OCI-LY1 (cell line): ENCODE results near the gene WSCD2.

Experiments
- H2AFZ ChIP-seq: fragments of 200-600 bp; sonication (generic), shearing (Covaris generic); 2 replicates; pipeline ENCODE4 v1.6.0; 2014; ENCODE audit warnings: antibody characterized with exemption, mild to moderate bottlenecking, low read length
- H3F3A ChIP-seq: fragments of 200-600 bp; sonication (generic), shearing (Covaris generic); 2 replicates; pipeline ENCODE4 v1.6.0; 2014; ENCODE audit warnings: mild to moderate bottlenecking, antibody characterized with exemption, low read length, moderate library complexity; ENCODE audit not compliant: insufficient read depth
- H3K27ac ChIP-seq: fragments of 200-600 bp; sonication (generic); 2 replicates; pipeline ENCODE4 v1.5.1; 2014; ENCODE audit warnings: low read length, mixed run types, mild to moderate bottlenecking, low read depth; ENCODE audit not compliant: poor library complexity, severe bottlenecking
- H3K27me3 ChIP-seq: fragments of 200-600 bp; sonication (generic); 2 replicates; pipeline ENCODE4 v1.6.0; 2014; ENCODE audit warnings: antibody characterized with exemption, mild to moderate bottlenecking, low read length, moderate library complexity; ENCODE audit not compliant: insufficient read depth
- H3K36me3 ChIP-seq: fragments of 200-600 bp; sonication (generic); 2 replicates; pipeline ENCODE4 v1.6.1; 2014; ENCODE audit warnings: mild to moderate bottlenecking, antibody characterized with exemption, low read length, moderate library complexity, mixed read lengths; ENCODE audit not compliant: insufficient read depth
- H3K4me1 ChIP-seq: fragments of 200-600 bp; sonication (generic); 2 replicates; pipeline ENCODE4 v1.5.1; 2014; ENCODE audit warnings: mild to moderate bottlenecking, low read length, moderate library complexity; ENCODE audit not compliant: insufficient read depth, severe bottlenecking
- H3K4me2 ChIP-seq: fragments of 200-600 bp; sonication (generic), shearing (Covaris generic); 2 replicates; pipeline ENCODE4 v1.6.1; 2014; ENCODE audit warnings: low read length
- H3K4me3 ChIP-seq: fragments of 200-600 bp; sonication (generic); 2 replicates; pipeline ENCODE4 v1.5.1; 2014; ENCODE audit warnings: low read length, low read depth, mild to moderate bottlenecking, mixed read lengths; ENCODE audit not compliant: poor library complexity, severe bottlenecking
- H3K79me2 ChIP-seq: fragments of 200-600 bp; shearing (Covaris generic); 2 replicates; pipeline ENCODE4 v1.6.1; 2016; ENCODE audit warnings: mixed run types, low read length, mixed read lengths; ENCODE audit not compliant: insufficient read depth
- H3K9ac ChIP-seq: fragments of 200-600 bp; sonication (generic), shearing (Covaris generic); 2 replicates; pipeline ENCODE4 v1.6.1; 2014; ENCODE audit warnings: mild to moderate bottlenecking, low read length, mixed read lengths
- H3K9me2 ChIP-seq: fragments of 200-600 bp; sonication (generic), shearing (Covaris generic); 2 replicates; pipeline ENCODE4 v1.6.1; 2014; ENCODE audit warnings: low read depth, mild to moderate bottlenecking, low read length, mixed read lengths
- H3K9me3 ChIP-seq: fragments of 200-600 bp; shearing (Covaris generic); 2 replicates; pipeline ENCODE4 v1.6.1; 2014; ENCODE audit warnings: low read length, mixed read lengths
- H4K20me1 ChIP-seq: fragments of 200-600 bp; sonication (generic), shearing (Covaris generic); 2 replicates; pipeline ENCODE4 v1.6.0; 2016; ENCODE audit warnings: mild to moderate bottlenecking, low read length; ENCODE audit not compliant: insufficient read depth
- EZH2 ChIP-seq: fragments of 200-600 bp; sonication (generic), shearing (Covaris generic); IDR thresholded peaks from 2 replicates; pipeline ENCODE4 v1.8.0; 2017; ENCODE audit warnings: borderline replicate concordance, mixed run types, mild to moderate bottlenecking, antibody characterized with exemption, low read length, moderate library complexity, mixed read lengths
- TF ChIP-seq, protein P1 (sequence below): fragments of 200-600 bp; sonication (generic), shearing (Covaris generic); IDR thresholded peaks from 2 replicates; pipeline ENCODE4 v1.5.1; 2017; ENCODE audit warnings: mild to moderate bottlenecking, antibody characterized with exemption, low read length, moderate library complexity, mixed read lengths

Gene WSCD2

GRCh38 chr12:108131035-108131434, 1.9 kb downstream of the WSCD2 start:
- Histone ChIP-seq H3K4me3 (no peak overlapping the region), H3K79me2 (no peaks in the 10 kb centered on the region), H2AFZ (no peak overlapping the region), H3K9me3 (no peaks in the 10 kb centered on the region), H3K27me3 (no peaks in the 10 kb centered on the region), H3K9me2 (no peaks in the 10 kb centered on the region), H3K36me3 (no peaks in the 10 kb centered on the region), H3K9ac (no peak overlapping the region), H3K4me1 (no peaks in the 10 kb centered on the region), H3F3A (no peaks in the 10 kb centered on the region), H3K4me2 (no peak overlapping the region), H3K27ac (no peak overlapping the region), H4K20me1 (no peaks in the 10 kb centered on the region)
- TF ChIP-seq EZH2: no peak
- TF ChIP-seq, protein P1, sequence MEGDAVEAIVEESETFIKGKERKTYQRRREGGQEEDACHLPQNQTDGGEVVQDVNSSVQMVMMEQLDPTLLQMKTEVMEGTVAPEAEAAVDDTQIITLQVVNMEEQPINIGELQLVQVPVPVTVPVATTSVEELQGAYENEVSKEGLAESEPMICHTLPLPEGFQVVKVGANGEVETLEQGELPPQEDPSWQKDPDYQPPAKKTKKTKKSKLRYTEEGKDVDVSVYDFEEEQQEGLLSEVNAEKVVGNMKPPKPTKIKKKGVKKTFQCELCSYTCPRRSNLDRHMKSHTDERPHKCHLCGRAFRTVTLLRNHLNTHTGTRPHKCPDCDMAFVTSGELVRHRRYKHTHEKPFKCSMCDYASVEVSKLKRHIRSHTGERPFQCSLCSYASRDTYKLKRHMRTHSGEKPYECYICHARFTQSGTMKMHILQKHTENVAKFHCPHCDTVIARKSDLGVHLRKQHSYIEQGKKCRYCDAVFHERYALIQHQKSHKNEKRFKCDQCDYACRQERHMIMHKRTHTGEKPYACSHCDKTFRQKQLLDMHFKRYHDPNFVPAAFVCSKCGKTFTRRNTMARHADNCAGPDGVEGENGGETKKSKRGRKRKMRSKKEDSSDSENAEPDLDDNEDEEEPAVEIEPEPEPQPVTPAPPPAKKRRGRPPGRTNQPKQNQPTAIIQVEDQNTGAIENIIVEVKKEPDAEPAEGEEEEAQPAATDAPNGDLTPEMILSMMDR: no peak

- H3K9me3 ChIP-seq: no peaks in the 10 kb centered on the region
- no peaks in the 10 kb centered on the region for H3K9me2 ChIP-seq
- H2AFZ ChIP-seq: no peak overlapping the region
- no peaks in the 10 kb centered on the region for H4K20me1 ChIP-seq
- H3K4me3 ChIP-seq: no peak overlapping the region
- no peak overlapping the region for H3K9ac ChIP-seq
- no peak overlapping the region for H3K27ac ChIP-seq
- no peaks in the 10 kb centered on the region for H3K27me3 ChIP-seq
- no peak overlapping the region for H3K4me2 ChIP-seq
- TF ChIP-seq EZH2: no peak
- TF ChIP-seq, protein P1: no peak
- H3F3A ChIP-seq: no peaks in the 10 kb centered on the region
- no peaks in the 10 kb centered on the region for H3K36me3 ChIP-seq
- no peaks in the 10 kb centered on the region for H3K79me2 ChIP-seq
- no peaks in the 10 kb centered on the region for H3K4me1 ChIP-seq
Observed at GRCh38 chr12:108131657-108132126, 2.6 kb downstream of the WSCD2 start.

DNA sequence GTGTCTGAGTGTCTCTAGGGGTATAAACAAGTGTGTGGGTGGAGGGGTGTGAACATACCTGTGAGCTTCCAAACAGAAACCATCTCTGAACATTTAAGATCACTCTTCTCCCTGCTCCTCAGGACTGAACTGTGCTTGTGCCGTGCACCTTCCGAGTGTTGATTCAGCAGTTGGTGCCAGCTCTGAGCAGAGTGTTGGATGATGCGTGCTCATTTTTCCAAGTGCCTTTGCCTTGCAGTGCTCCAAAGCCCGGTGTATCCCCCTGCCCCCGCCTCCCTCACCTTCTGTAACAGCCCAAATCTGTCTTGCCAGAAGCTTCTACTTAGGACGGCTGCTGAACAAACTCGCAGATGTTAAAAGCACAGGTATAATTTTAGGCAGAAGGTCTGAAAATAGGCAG, 4.4 kb downstream of the WSCD2 start:
- no peaks in the 10 kb centered on the region for H3K9me3 ChIP-seq
- H3K27me3 ChIP-seq: no peaks in the 10 kb centered on the region
- TF ChIP-seq, protein P1: no peak
- TF ChIP-seq EZH2: no peak
- no peaks in the 10 kb centered on the region for H3K79me2 ChIP-seq
- H3K9me2 ChIP-seq: no peaks in the 10 kb centered on the region
- H2AFZ ChIP-seq: no peak overlapping the region
- no peaks in the 10 kb centered on the region for H4K20me1 ChIP-seq
- no peak overlapping the region for H3K9ac ChIP-seq
- H3F3A ChIP-seq: no peaks in the 10 kb centered on the region
- H3K27ac ChIP-seq: no peak overlapping the region
- H3K36me3 ChIP-seq: no peaks in the 10 kb centered on the region
- no peaks in the 10 kb centered on the region for H3K4me1 ChIP-seq
- no peak overlapping the region for H3K4me3 ChIP-seq
- H3K4me2 ChIP-seq: no peak overlapping the region
